Lower lobe of right lung (tissue), 2 donors: ENCODE results near the gene REST. TPM values are rescaled to one million over a fixed set of nuclear protein-coding genes. Genes with fewer than 3 reads are reported as not detected.

ENCODE experiments used
- ATAC-seq, 2 donors: fragments of 200-7000 bp; cut with Tn5 transposase; one replicate each; pipeline ENCODE4 v1.9.1; 2020 to 2022; ENCODE audit warnings: mild to moderate bottlenecking in 2 of 2, moderate library complexity in 2 of 2
- DNase-seq: peaks from one replicate; pipeline ENCODE4 v3.0.0-alpha.2; 2020
- H3K27ac ChIP-seq: fragments of 200-600 bp; one replicate; pipeline ENCODE4 v1.8.0; 2022
- H3K27me3 ChIP-seq: fragments of 200-600 bp; one replicate; pipeline ENCODE4 v1.8.0; 2022; ENCODE audit warnings: low read depth
- H3K36me3 ChIP-seq: fragments of 200-600 bp; one replicate; pipeline ENCODE4 v1.8.0; 2022; ENCODE audit warnings: mild to moderate bottlenecking
- H3K4me1 ChIP-seq: fragments of 200-600 bp; one replicate; pipeline ENCODE4 v1.8.0; 2022
- H3K4me3 ChIP-seq: fragments of 200-600 bp; one replicate; pipeline ENCODE4 v1.8.0; 2022; ENCODE audit warnings: mild to moderate bottlenecking
- H3K9me3 ChIP-seq: fragments of 200-600 bp; one replicate; pipeline ENCODE4 v1.8.0; 2022
- CTCF ChIP-seq: fragments of 200-600 bp; IDR thresholded peaks from one replicate; pipeline ENCODE4 v1.8.0; 2022; ENCODE audit warnings: antibody characterized with exemption, mild to moderate bottlenecking
- intact Hi-C: fragments of 100-400 bp; cut with DNase I; formaldehyde crosslinking; loops from one replicate; pipeline ENCODE4 v1.11.0; 2022
- total RNA-seq: library from RNA; stranded (reverse); fragmentation: NEBNext Ultra II Directional; extraction: Animal tissue kit (Norgen Biotek cat#: 25700); gene quantifications from one replicate; pipeline ENCODE4 v1.2.1, GENCODE V29; 2021
- donor health status: DM: no; HTN: yes; CAD: no; lungs with severe emphysema.

REST gene
- total RNA-seq, 1 donor from 2014 or later = 39.5 TPM

GRCh38 chr4:56870946-56871345 lies 36.8 kb upstream of the REST start:
- no peak for DNase-seq
- Histone ChIP-seq H3K9me3 (no peaks in the 10 kb centered on the region), H3K27me3 (no peaks in the 10 kb centered on the region), H3K4me1 (no peaks in the 10 kb centered on the region), H3K4me3 (no peak overlapping the region), H3K36me3 (no peaks in the 10 kb centered on the region), H3K27ac (no peak overlapping the region)
- TF ChIP-seq CTCF = no peak
- intact Hi-C loops = no loop called here
- no peak for ATAC-seq

- ATAC-seq (peak; percentile 41 to 48), DNase-seq (no peak)
- Histone ChIP-seq H3K9me3 (no peaks in the 10 kb centered on the region), H3K4me1 (no peaks in the 10 kb centered on the region), H3K4me3 (no peak overlapping the region), H3K36me3 (no peaks in the 10 kb centered on the region), H3K27ac (no peak overlapping the region), H3K27me3 (no peaks in the 10 kb centered on the region)
- no peak for TF ChIP-seq CTCF
- intact Hi-C loops = no loop called here
Observed at GRCh38 chr4:56871371-56871866, 36.3 kb upstream of the REST start.

- ATAC-seq (no peak), DNase-seq (no peak)
- TF ChIP-seq CTCF = no peak
- no peaks in the 10 kb centered on the region for H3K27me3 ChIP-seq
- no peak overlapping the region for H3K4me3 ChIP-seq
- H3K27ac ChIP-seq = no peak overlapping the region
- no peaks in the 10 kb centered on the region for H3K9me3 ChIP-seq
- no peaks in the 10 kb centered on the region for H3K36me3 ChIP-seq
- H3K4me1 ChIP-seq = no peaks in the 10 kb centered on the region
- intact Hi-C loops = no loop called here
Observed at GRCh38 chr4:56874166-56874565, 33.5 kb upstream of the REST start.

GRCh38 chr4:56874923-56875322 lies 32.8 kb upstream of the REST start:
- Histone ChIP-seq H3K27me3 (no peaks in the 10 kb centered on the region), H3K27ac (no peak overlapping the region), H3K9me3 (no peaks in the 10 kb centered on the region), H3K4me1 (no peaks in the 10 kb centered on the region), H3K36me3 (no peaks in the 10 kb centered on the region), H3K4me3 (no peak overlapping the region)
- DNase-seq (no peak), ATAC-seq (no peak)
- intact Hi-C loops = no loop called here
- TF ChIP-seq CTCF = no peak

- Histone ChIP-seq H3K4me3 (no peak overlapping the region), H3K36me3 (no peaks in the 10 kb centered on the region), H3K9me3 (no peaks in the 10 kb centered on the region), H3K27me3 (no peaks in the 10 kb centered on the region), H3K4me1 (no peaks in the 10 kb centered on the region), H3K27ac (no peak overlapping the region)
- no peak for TF ChIP-seq CTCF
- no peak for DNase-seq
- no peak for ATAC-seq
- intact Hi-C loops = no loop called here
Observed at GRCh38 chr4:56876264-56876663, 31.4 kb upstream of the REST start.

- Histone ChIP-seq H3K4me3 (no peak overlapping the region), H3K27me3 (no peaks in the 10 kb centered on the region), H3K27ac (no peak overlapping the region), H3K4me1 (no peaks in the 10 kb centered on the region), H3K9me3 (no peaks in the 10 kb centered on the region), H3K36me3 (no peaks in the 10 kb centered on the region)
- intact Hi-C loops = no loop called here
- DNase-seq = no peak
- no peak for TF ChIP-seq CTCF
- ATAC-seq = no peak
Observed at GRCh38 chr4:56879996-56880395, 27.7 kb upstream of the REST start.
